Measurements from ENCODE around the gene ATN1.

GRCh38 chr12:6980075-6980474 lies 52.3 kb downstream of the ATN1 start:
- TF ChIP-seq, protein P1, sequence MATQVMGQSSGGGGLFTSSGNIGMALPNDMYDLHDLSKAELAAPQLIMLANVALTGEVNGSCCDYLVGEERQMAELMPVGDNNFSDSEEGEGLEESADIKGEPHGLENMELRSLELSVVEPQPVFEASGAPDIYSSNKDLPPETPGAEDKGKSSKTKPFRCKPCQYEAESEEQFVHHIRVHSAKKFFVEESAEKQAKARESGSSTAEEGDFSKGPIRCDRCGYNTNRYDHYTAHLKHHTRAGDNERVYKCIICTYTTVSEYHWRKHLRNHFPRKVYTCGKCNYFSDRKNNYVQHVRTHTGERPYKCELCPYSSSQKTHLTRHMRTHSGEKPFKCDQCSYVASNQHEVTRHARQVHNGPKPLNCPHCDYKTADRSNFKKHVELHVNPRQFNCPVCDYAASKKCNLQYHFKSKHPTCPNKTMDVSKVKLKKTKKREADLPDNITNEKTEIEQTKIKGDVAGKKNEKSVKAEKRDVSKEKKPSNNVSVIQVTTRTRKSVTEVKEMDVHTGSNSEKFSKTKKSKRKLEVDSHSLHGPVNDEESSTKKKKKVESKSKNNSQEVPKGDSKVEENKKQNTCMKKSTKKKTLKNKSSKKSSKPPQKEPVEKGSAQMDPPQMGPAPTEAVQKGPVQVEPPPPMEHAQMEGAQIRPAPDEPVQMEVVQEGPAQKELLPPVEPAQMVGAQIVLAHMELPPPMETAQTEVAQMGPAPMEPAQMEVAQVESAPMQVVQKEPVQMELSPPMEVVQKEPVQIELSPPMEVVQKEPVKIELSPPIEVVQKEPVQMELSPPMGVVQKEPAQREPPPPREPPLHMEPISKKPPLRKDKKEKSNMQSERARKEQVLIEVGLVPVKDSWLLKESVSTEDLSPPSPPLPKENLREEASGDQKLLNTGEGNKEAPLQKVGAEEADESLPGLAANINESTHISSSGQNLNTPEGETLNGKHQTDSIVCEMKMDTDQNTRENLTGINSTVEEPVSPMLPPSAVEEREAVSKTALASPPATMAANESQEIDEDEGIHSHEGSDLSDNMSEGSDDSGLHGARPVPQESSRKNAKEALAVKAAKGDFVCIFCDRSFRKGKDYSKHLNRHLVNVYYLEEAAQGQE (IDR thresholded peaks at IDR 0.05; ENCODE audit: insufficient read depth in 1 of 2, low read depth in 2 of 2, low read length in 1 of 2), result no peak
- TF ChIP-seq, protein P2, sequence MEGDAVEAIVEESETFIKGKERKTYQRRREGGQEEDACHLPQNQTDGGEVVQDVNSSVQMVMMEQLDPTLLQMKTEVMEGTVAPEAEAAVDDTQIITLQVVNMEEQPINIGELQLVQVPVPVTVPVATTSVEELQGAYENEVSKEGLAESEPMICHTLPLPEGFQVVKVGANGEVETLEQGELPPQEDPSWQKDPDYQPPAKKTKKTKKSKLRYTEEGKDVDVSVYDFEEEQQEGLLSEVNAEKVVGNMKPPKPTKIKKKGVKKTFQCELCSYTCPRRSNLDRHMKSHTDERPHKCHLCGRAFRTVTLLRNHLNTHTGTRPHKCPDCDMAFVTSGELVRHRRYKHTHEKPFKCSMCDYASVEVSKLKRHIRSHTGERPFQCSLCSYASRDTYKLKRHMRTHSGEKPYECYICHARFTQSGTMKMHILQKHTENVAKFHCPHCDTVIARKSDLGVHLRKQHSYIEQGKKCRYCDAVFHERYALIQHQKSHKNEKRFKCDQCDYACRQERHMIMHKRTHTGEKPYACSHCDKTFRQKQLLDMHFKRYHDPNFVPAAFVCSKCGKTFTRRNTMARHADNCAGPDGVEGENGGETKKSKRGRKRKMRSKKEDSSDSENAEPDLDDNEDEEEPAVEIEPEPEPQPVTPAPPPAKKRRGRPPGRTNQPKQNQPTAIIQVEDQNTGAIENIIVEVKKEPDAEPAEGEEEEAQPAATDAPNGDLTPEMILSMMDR (IDR thresholded peaks at IDR 0.05), result no peak
- TF ChIP-seq SIN3A (IDR thresholded peaks at IDR 0.05; ENCODE audit: borderline replicate concordance, insufficient read depth, low read depth, low read length), result no peak
- no peak for TF ChIP-seq POLR2AphosphoS5 (IDR thresholded peaks at IDR 0.05; ENCODE audit: low read depth, low read length)

All from Panc1 (cell line).